CD14-positive monocyte (primary cell): ENCODE results near the gene CBLC. TPM values are rescaled to one million over a fixed set of nuclear protein-coding genes. Genes with fewer than 3 reads are reported as not detected.

Experiments used
- DNase-seq, 3 donors: peaks; one replicate each; pipeline ENCODE4 v3.0.0-alpha.2; 2011 to 2022
- H2AFZ ChIP-seq: 2 replicates; pipeline ENCODE4 v1.6.0; 2012; ENCODE audit warnings: mild to moderate bottlenecking, low read depth, low read length, inconsistent platforms; ENCODE audit not compliant: insufficient read depth, poor library complexity, severe bottlenecking
- H3K27ac ChIP-seq, 2 donors: 1 replicate in 1 of 2; 2 replicates in 1 of 2; pipeline ENCODE4 v1.5.1; 2012 to 2013; ENCODE audit warnings: low read length in 2 of 2, control low read depth in 1 of 2, inconsistent platforms in 1 of 2, low read depth in 1 of 2, mild to moderate bottlenecking in 1 of 2
- H3K27me3 ChIP-seq, 2 donors: one replicate each; pipeline versions ENCODE4 v1.6.0 to v1.6.1; 2011 to 2013; ENCODE audit warnings: low read length in 2 of 2; ENCODE audit not compliant: control insufficient read depth in 2 of 2, insufficient read depth in 2 of 2
- H3K36me3 ChIP-seq, 2 donors: replicated peaks in 1 of 2; 1 replicate in 1 of 2; 2 replicates in 1 of 2; pipeline versions ENCODE4 v1.5.1 to v1.6.1; 2012 to 2013; ENCODE audit warnings: low read length in 2 of 2, control low read depth in 1 of 2, inconsistent platforms in 1 of 2, mild to moderate bottlenecking in 1 of 2; ENCODE audit not compliant: insufficient read depth in 2 of 2, control insufficient read depth in 1 of 2
- H3K4me1 ChIP-seq, 2 donors: 1 replicate in 1 of 2; 2 replicates in 1 of 2; pipeline versions ENCODE4 v1.5.1 to v1.6.1; 2012 to 2013; ENCODE audit warnings: low read length in 2 of 2, control low read depth in 1 of 2, inconsistent platforms in 1 of 2, mild to moderate bottlenecking in 1 of 2, moderate library complexity in 1 of 2; ENCODE audit not compliant: insufficient read depth in 2 of 2, control insufficient read depth in 1 of 2
- H3K4me2 ChIP-seq: replicated peaks from 2 replicates; pipeline ENCODE3; 2012; ENCODE audit warnings: low read length, moderate library complexity, mild to moderate bottlenecking; ENCODE audit not compliant: poor library complexity, severe bottlenecking; ENCODE audit errors: extremely low read depth
- H3K4me3 ChIP-seq, 3 experiments: fragments of 200-600 bp in 1 of 3; sonication (generic) in 1 of 3; replicated peaks in 1 of 3; 1 replicate in 2 of 3; 2 replicates in 1 of 3; pipeline ENCODE4 v1.5.1; 2011 to 2013; ENCODE audit warnings: low read length in 3 of 3, mild to moderate bottlenecking in 3 of 3, control low read depth in 2 of 3, low read depth in 2 of 3, inconsistent platforms in 1 of 3, moderate library complexity in 1 of 3
- H3K79me2 ChIP-seq: 2 replicates; pipeline ENCODE4 v1.6.0; 2012; ENCODE audit warnings: mild to moderate bottlenecking, control low read depth, inconsistent platforms, low read length, moderate library complexity; ENCODE audit not compliant: insufficient read depth
- H3K9ac ChIP-seq: 2 replicates; pipeline ENCODE4 v1.6.0; 2017; ENCODE audit warnings: low read length, mild to moderate bottlenecking; ENCODE audit not compliant: insufficient read depth, poor library complexity, severe bottlenecking
- H3K9me3 ChIP-seq, 2 donors: replicated peaks in 1 of 2; 1 replicate in 1 of 2; 2 replicates in 1 of 2; pipeline versions ENCODE4 v1.5.1 to v1.6.1; 2012 to 2013; ENCODE audit warnings: low read length in 2 of 2, control low read depth in 1 of 2; ENCODE audit not compliant: control insufficient read depth in 1 of 2, insufficient read depth in 1 of 2
- H4K20me1 ChIP-seq: 2 replicates; pipeline ENCODE4 v1.6.0; 2012; ENCODE audit warnings: mild to moderate bottlenecking, low read length, control low read depth, moderate library complexity; ENCODE audit not compliant: insufficient read depth
- H3K27ac Mint-ChIP-seq, 7 donors: one replicate each; pipeline ENCODE4 v1.8.0; 2020; ENCODE audit warnings: mild to moderate bottlenecking in 7 of 7, mixed read lengths in 7 of 7, moderate library complexity in 6 of 7, inconsistent platforms in 2 of 7
- H3K27me3 Mint-ChIP-seq, 3 donors: one replicate each; pipeline ENCODE4 v1.8.0; 2021 to 2022; ENCODE audit warnings: low read depth in 3 of 3, mild to moderate bottlenecking in 3 of 3, mixed read lengths in 3 of 3, moderate library complexity in 3 of 3, inconsistent platforms in 1 of 3
- H3K36me3 Mint-ChIP-seq, 2 donors: one replicate each; pipeline ENCODE4 v1.8.0; 2020; ENCODE audit warnings: mixed read lengths in 2 of 2, inconsistent platforms in 1 of 2, mild to moderate bottlenecking in 1 of 2
- H3K4me1 Mint-ChIP-seq: one replicate; pipeline ENCODE4 v1.8.0; 2020; ENCODE audit warnings: mild to moderate bottlenecking, mixed read lengths
- H3K4me3 Mint-ChIP-seq, 2 donors: one replicate each; pipeline ENCODE4 v1.8.0; 2020; ENCODE audit warnings: mild to moderate bottlenecking in 2 of 2, mixed read lengths in 2 of 2, moderate library complexity in 1 of 2
- H3K9me3 Mint-ChIP-seq, 7 donors: one replicate each; pipeline ENCODE4 v1.8.0; 2020 to 2022; ENCODE audit warnings: mixed read lengths in 7 of 7, mild to moderate bottlenecking in 6 of 7, moderate library complexity in 6 of 7, inconsistent platforms in 2 of 7
- CTCF ChIP-seq: fragments of 200-600 bp; IDR thresholded peaks from one replicate; pipeline ENCODE4 v1.8.0; 2022; ENCODE audit warnings: antibody characterized with exemption, mild to moderate bottlenecking
- WGBS: methylation state at CpG from one replicate; pipeline ENCODE4 v1.1.5; 2013; ENCODE audit warnings: missing lambda C conversion rate; ENCODE audit not compliant: insufficient coverage; 5-methylcytosine and 5-hydroxymethylcytosine counted together
- intact Hi-C, 2 donors: fragments of 100-400 bp; cut with micrococcal nuclease; formaldehyde crosslinking; loops; one replicate each; pipeline versions ENCODE4 v1.15.0 to v1.15.1; 2023
- polyA plus RNA-seq, 3 donors: library from polyadenylated mRNA; depleted of rRNA in 1 of 3; unstranded in 2 of 3; stranded (reverse) in 1 of 3; fragments of 300-500 nt in 2 of 3; fragments of >200 nt in 1 of 3; fragmentation: Illumina TruSeq in 2 of 3; gene quantifications; 1 replicate in 2 of 3; 2 replicates in 1 of 3; pipeline ENCODE4 v1.2.3, GENCODE V29; 2012 to 2021

The CBLC gene
- polyA plus RNA-seq, 3 donors, result not detected

- H3K9ac ChIP-seq, result peak overlapping the region; percentile 76
- H2AFZ ChIP-seq, result peak overlapping the region; percentile 41
- H3K27ac ChIP-seq, result peak overlapping the region in 1 of 2 donors; percentile 80
- H3K9me3 ChIP-seq, result no peaks in the 10 kb centered on the region
- peaks cover 0 to 3% of the 10 kb centered on the region in 2 donors for H3K27me3 ChIP-seq
- peaks cover 45 to 55% of the 10 kb centered on the region in 2 donors for H3K4me1 ChIP-seq
- peaks cover 38% of the 10 kb centered on the region for H4K20me1 ChIP-seq
- peak in 2 of 3 donors; percentile 22 to 35 for DNase-seq
- peak overlapping the region; percentile 98 for H3K4me2 ChIP-seq
- peak overlapping the region; percentile 47 to 94 (median 85) for H3K4me3 ChIP-seq
- WGBS, result under 1% methylated on average over 38 of the region's 47 CpGs
- peak overlapping the region; percentile 23 to 91 (median 70) for H3K27ac Mint-ChIP-seq
- peaks cover 42% of the 10 kb centered on the region for H3K4me1 Mint-ChIP-seq
- no peak for TF ChIP-seq CTCF
- H3K36me3 ChIP-seq, result no peaks in the 10 kb centered on the region
- peaks cover 14 to 30% (median 25%) of the 10 kb centered on the region in 3 donors for H3K27me3 Mint-ChIP-seq
- intact Hi-C loops, result loop anchor here (2.0 to 10.0 kb wide), 7 partner anchors 21 to 273 kb away; partner anchors contain the start of genes CLPTM1 (in 1 of the 2) and TOMM40 (in 1 of the 2)
- peaks cover 6% of the 10 kb centered on the region in 2 donors for H3K36me3 Mint-ChIP-seq
- H3K79me2 ChIP-seq, result no peaks in the 10 kb centered on the region
- H3K9me3 Mint-ChIP-seq, result peaks cover 0 to 3% (median 0%) of the 10 kb centered on the region in 7 donors
- H3K4me3 Mint-ChIP-seq, result peak overlapping the region; percentile 96
Observed at GRCh38 chr19:44847144-44848035, 69.7 kb downstream of the CBLC start.

- Mint-ChIP-seq H3K27ac (peak overlapping the region in 3 of 7 donors; percentile 40 to 68 (median 53)), H3K4me1 (peaks cover 43% of the 10 kb centered on the region), H3K9me3 (peaks cover 0 to 3% (median 0%) of the 10 kb centered on the region in 7 donors), H3K27me3 (peaks cover 16 to 32% (median 25%) of the 10 kb centered on the region in 3 donors), H3K36me3 (peaks cover 6% of the 10 kb centered on the region in 2 donors), H3K4me3 (peak overlapping the region; percentile 96)
- Histone ChIP-seq H3K36me3 (no peaks in the 10 kb centered on the region), H3K27me3 (peaks cover 0 to 3% of the 10 kb centered on the region in 2 donors), H3K27ac (no peak overlapping the region), H2AFZ (peak overlapping the region; percentile 8), H3K79me2 (no peaks in the 10 kb centered on the region), H3K9ac (peak overlapping the region; percentile 76), H3K9me3 (no peaks in the 10 kb centered on the region), H3K4me1 (peaks cover 45 to 55% of the 10 kb centered on the region in 2 donors), H4K20me1 (peaks cover 38% of the 10 kb centered on the region), H3K4me3 (peak overlapping the region in 2 of 3 experiments; percentile 47 to 94), H3K4me2 (peak overlapping the region; percentile 98)
- DNase-seq, result peak; percentile 29 to 62 (median 32)
- intact Hi-C loops, result loop anchor here (2.0 to 10.0 kb wide), 6 partner anchors 21 to 273 kb away; partner anchors contain the start of gene CLPTM1 (in 1 of the 2)
- no peak for TF ChIP-seq CTCF
- WGBS, result 28% methylated on average over 19 of the region's 19 CpGs
Observed at GRCh38 chr19:44848036-44848811, 70.5 kb downstream of the CBLC start.
